Astrocyte (in vitro differentiated cells and primary cell): ENCODE data around the gene CNST. TPM values are rescaled to one million over a fixed set of nuclear protein-coding genes. Genes with fewer than 3 reads are reported as not detected.
"Not testable (repeated sequence)": the region's sequence is repeated elsewhere in the genome, so short reads cannot be mapped to it uniquely, and the experiment has no call there.

Experiments used
- DNase-seq: peaks from one replicate; pipeline ENCODE4 v3.0.0-alpha.2; 2010; ENCODE audit warnings: low read depth
- FAIRE-seq: peaks from 2 replicates; lab custom pipeline; 2011; peaks lifted over from hg19 to GRCh38; lab: Jason Lieb, UNC
- H2AFZ ChIP-seq: 2 replicates; pipeline ENCODE4 v1.6.0; 2012; ENCODE audit warnings: low read depth, low read length, inconsistent platforms
- H3K27ac ChIP-seq: 2 replicates; pipeline ENCODE4 v1.5.1; 2011; ENCODE audit warnings: low read depth, low read length, inconsistent platforms
- H3K27me3 ChIP-seq: 2 replicates; pipeline ENCODE4 v1.6.0; 2011; ENCODE audit warnings: low read length, inconsistent platforms; ENCODE audit not compliant: insufficient read depth
- H3K36me3 ChIP-seq: 2 replicates; pipeline ENCODE4 v1.5.1; 2011; ENCODE audit warnings: low read length, inconsistent platforms; ENCODE audit not compliant: insufficient read depth
- H3K4me1 ChIP-seq: 2 replicates; pipeline ENCODE4 v1.5.1; 2011; ENCODE audit warnings: low read length, inconsistent platforms; ENCODE audit not compliant: insufficient read depth
- H3K4me2 ChIP-seq: 2 replicates; pipeline ENCODE4 v1.6.0; 2012; ENCODE audit warnings: low read length, inconsistent platforms
- H3K4me3 ChIP-seq: 2 replicates; pipeline ENCODE4 v1.5.1; 2011; ENCODE audit warnings: low read depth, mild to moderate bottlenecking, low read length, inconsistent platforms; ENCODE audit not compliant: insufficient read depth
- H3K79me2 ChIP-seq: 2 replicates; pipeline ENCODE4 v1.6.0; 2012; ENCODE audit warnings: mild to moderate bottlenecking, low read length, inconsistent platforms; ENCODE audit not compliant: insufficient read depth
- H3K9ac ChIP-seq: 2 replicates; pipeline ENCODE4 v1.6.0; 2012; ENCODE audit warnings: mild to moderate bottlenecking, low read length, inconsistent platforms
- H3K9me3 ChIP-seq: 2 replicates; pipeline ENCODE4 v1.5.1; 2012; ENCODE audit warnings: low read depth, mild to moderate bottlenecking, low read length, inconsistent platforms; ENCODE audit not compliant: insufficient read depth
- H4K20me1 ChIP-seq: 2 replicates; pipeline ENCODE4 v1.6.0; 2012; ENCODE audit warnings: low read length, inconsistent platforms; ENCODE audit not compliant: insufficient read depth
- H3K27ac Mint-ChIP-seq: one replicate; pipeline ENCODE4 v1.8.0; 2021; ENCODE audit warnings: mild to moderate bottlenecking, mixed read lengths; ENCODE audit not compliant: unreplicated experiment
- H3K27me3 Mint-ChIP-seq: one replicate; pipeline ENCODE4 v1.8.0; 2021; ENCODE audit warnings: low read depth, mixed read lengths; ENCODE audit not compliant: unreplicated experiment
- H3K36me3 Mint-ChIP-seq: one replicate; pipeline ENCODE4 v1.8.0; 2021; ENCODE audit warnings: low read depth, mixed read lengths; ENCODE audit not compliant: unreplicated experiment
- H3K4me1 Mint-ChIP-seq: one replicate; pipeline ENCODE4 v1.8.0; 2021; ENCODE audit warnings: low read depth, mixed read lengths; ENCODE audit not compliant: unreplicated experiment
- H3K4me3 Mint-ChIP-seq: one replicate; pipeline ENCODE4 v1.8.0; 2021; ENCODE audit warnings: mild to moderate bottlenecking, moderate library complexity, mixed read lengths; ENCODE audit not compliant: unreplicated experiment
- H3K9me3 Mint-ChIP-seq: one replicate; pipeline ENCODE4 v1.8.0; 2021; ENCODE audit warnings: mild to moderate bottlenecking, mixed read lengths; ENCODE audit not compliant: unreplicated experiment
- EZH2 ChIP-seq: IDR thresholded peaks from 2 replicates; pipeline ENCODE4 v1.6.1; 2012; ENCODE audit warnings: mild to moderate bottlenecking, low read length, inconsistent platforms; ENCODE audit not compliant: insufficient read depth
- total RNA-seq: library from RNA; stranded (reverse); gene quantifications from 2 replicates; pipeline ENCODE4 v1.2.1, GENCODE V29; 2021
- TF ChIP-seq, protein P1 (sequence below): IDR thresholded peaks from 2 replicates; pipeline ENCODE4 v1.5.1; 2011; ENCODE audit warnings: low read depth, mild to moderate bottlenecking, inconsistent platforms, low read length, moderate library complexity; ENCODE audit not compliant: insufficient read depth

Gene CNST
- total RNA-seq, 1 donor from 2014 or later, result 19.8 TPM

- Mint-ChIP-seq H3K27me3 (no peaks in the 10 kb centered on the region), H3K4me1 (peaks cover 5% of the 10 kb centered on the region), H3K36me3 (peaks cover 3% of the 10 kb centered on the region), H3K27ac (no peak overlapping the region), H3K4me3 (no peak overlapping the region), H3K9me3 (peaks cover 4% of the 10 kb centered on the region)
- Histone ChIP-seq H3K4me1 (no peaks in the 10 kb centered on the region), H3K4me2 (no peak overlapping the region), H3K4me3 (no peak overlapping the region), H3K9ac (no peak overlapping the region), H3K79me2 (peaks cover 13% of the 10 kb centered on the region), H3K27ac (no peak overlapping the region), H2AFZ (no peak overlapping the region), H3K9me3 (no peaks in the 10 kb centered on the region), H4K20me1 (peaks cover 6% of the 10 kb centered on the region), H3K36me3 (no peaks in the 10 kb centered on the region), H3K27me3 (no peaks in the 10 kb centered on the region)
- DNase-seq (peak; percentile 70), FAIRE-seq (no peak)
- TF ChIP-seq EZH2, result no peak
- TF ChIP-seq, protein P1, sequence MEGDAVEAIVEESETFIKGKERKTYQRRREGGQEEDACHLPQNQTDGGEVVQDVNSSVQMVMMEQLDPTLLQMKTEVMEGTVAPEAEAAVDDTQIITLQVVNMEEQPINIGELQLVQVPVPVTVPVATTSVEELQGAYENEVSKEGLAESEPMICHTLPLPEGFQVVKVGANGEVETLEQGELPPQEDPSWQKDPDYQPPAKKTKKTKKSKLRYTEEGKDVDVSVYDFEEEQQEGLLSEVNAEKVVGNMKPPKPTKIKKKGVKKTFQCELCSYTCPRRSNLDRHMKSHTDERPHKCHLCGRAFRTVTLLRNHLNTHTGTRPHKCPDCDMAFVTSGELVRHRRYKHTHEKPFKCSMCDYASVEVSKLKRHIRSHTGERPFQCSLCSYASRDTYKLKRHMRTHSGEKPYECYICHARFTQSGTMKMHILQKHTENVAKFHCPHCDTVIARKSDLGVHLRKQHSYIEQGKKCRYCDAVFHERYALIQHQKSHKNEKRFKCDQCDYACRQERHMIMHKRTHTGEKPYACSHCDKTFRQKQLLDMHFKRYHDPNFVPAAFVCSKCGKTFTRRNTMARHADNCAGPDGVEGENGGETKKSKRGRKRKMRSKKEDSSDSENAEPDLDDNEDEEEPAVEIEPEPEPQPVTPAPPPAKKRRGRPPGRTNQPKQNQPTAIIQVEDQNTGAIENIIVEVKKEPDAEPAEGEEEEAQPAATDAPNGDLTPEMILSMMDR, result no peak
These were observed 35.9 kb downstream of the CNST start for GRCh38 chr1:246602194-246602593.

GRCh38 chr1:246605231-246605630, 39.0 kb downstream of the CNST start:
- peaks cover 15% of the 10 kb centered on the region for H3K4me1 ChIP-seq
- not testable (repeated sequence) for H3K27ac Mint-ChIP-seq, H3K9me3 Mint-ChIP-seq, H3K36me3 ChIP-seq, H4K20me1 ChIP-seq, H3K4me3 ChIP-seq, H3K4me3 Mint-ChIP-seq, H2AFZ ChIP-seq, H3K27me3 Mint-ChIP-seq, H3K9me3 ChIP-seq, FAIRE-seq, H3K27me3 ChIP-seq, DNase-seq, H3K27ac ChIP-seq, H3K4me2 ChIP-seq, H3K36me3 Mint-ChIP-seq, H3K9ac ChIP-seq
- peaks cover 19% of the 10 kb centered on the region for H3K4me1 Mint-ChIP-seq
- H3K79me2 ChIP-seq, result peaks cover 24% of the 10 kb centered on the region

DNA sequence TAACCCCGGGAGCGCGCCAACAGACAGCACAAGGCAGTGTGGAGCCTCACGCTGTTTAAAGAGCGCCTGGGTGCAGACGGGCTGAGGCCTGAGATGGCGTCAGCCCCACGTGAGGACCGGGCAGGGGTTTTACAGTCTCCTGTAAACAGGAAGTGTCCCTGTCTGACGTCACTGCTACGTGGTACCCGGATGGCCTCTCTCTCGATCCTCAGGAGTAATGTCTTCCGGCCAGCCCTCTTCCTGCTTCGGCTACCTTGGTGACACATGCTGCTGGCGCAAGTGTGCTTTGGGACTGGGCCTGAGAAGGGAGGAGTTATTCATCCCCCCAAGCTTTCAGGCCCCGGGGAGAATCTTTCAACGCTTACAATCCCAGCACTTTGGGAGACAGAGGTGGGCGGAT, 41.2 kb downstream of the CNST start:
- H3K79me2 ChIP-seq, result peaks cover 30% of the 10 kb centered on the region
- H3K9me3 ChIP-seq, result no peaks in the 10 kb centered on the region
- FAIRE-seq (no peak), DNase-seq (no peak)
- peaks cover under 1% of the 10 kb centered on the region for H4K20me1 ChIP-seq
- Mint-ChIP-seq H3K4me3 (no peak overlapping the region), H3K27me3 (no peaks in the 10 kb centered on the region), H3K9me3 (peaks cover 4% of the 10 kb centered on the region), H3K36me3 (peaks cover 2% of the 10 kb centered on the region), H3K27ac (peak overlapping the region; percentile 62), H3K4me1 (peaks cover 18% of the 10 kb centered on the region)
- no peak for TF ChIP-seq EZH2
- TF ChIP-seq, protein P1, result no peak
- no peaks in the 10 kb centered on the region for H3K27me3 ChIP-seq
- no peak overlapping the region for H3K27ac ChIP-seq
- no peaks in the 10 kb centered on the region for H3K36me3 ChIP-seq
- peaks cover 15% of the 10 kb centered on the region for H3K4me1 ChIP-seq
- no peak overlapping the region for H3K4me3 ChIP-seq
- H3K4me2 ChIP-seq, result no peak overlapping the region
- H2AFZ ChIP-seq, result no peak overlapping the region
- H3K9ac ChIP-seq, result no peak overlapping the region
